Measurements from ENCODE around the gene FBLN5. TPM values are rescaled to one million over a fixed set of nuclear protein-coding genes. Genes with fewer than 3 reads are reported as not detected.
A peak's percentile ranks its signal among the peaks of the same experiment; 100 is the strongest.

The FBLN5 gene, protein sequence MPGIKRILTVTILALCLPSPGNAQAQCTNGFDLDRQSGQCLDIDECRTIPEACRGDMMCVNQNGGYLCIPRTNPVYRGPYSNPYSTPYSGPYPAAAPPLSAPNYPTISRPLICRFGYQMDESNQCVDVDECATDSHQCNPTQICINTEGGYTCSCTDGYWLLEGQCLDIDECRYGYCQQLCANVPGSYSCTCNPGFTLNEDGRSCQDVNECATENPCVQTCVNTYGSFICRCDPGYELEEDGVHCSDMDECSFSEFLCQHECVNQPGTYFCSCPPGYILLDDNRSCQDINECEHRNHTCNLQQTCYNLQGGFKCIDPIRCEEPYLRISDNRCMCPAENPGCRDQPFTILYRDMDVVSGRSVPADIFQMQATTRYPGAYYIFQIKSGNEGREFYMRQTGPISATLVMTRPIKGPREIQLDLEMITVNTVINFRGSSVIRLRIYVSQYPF
- total RNA-seq (2021; fragmentation: NEBNext Ultra II Directional; extraction: Animal tissue kit (Norgen Biotek cat#: 25700)) = 100 to 1,000 TPM; 127 to 242 (median 205) TPM
- long read RNA-seq, transcript FBLN5-202 (11 exons, 2,123 nt) = major isoform, 117 of 146 reads
- long read RNA-seq, partial matches to known transcripts = 14 of 146 reads
- long read RNA-seq, other reads (novel, unspliced or antisense) = 14 of 146 reads

DNA sequence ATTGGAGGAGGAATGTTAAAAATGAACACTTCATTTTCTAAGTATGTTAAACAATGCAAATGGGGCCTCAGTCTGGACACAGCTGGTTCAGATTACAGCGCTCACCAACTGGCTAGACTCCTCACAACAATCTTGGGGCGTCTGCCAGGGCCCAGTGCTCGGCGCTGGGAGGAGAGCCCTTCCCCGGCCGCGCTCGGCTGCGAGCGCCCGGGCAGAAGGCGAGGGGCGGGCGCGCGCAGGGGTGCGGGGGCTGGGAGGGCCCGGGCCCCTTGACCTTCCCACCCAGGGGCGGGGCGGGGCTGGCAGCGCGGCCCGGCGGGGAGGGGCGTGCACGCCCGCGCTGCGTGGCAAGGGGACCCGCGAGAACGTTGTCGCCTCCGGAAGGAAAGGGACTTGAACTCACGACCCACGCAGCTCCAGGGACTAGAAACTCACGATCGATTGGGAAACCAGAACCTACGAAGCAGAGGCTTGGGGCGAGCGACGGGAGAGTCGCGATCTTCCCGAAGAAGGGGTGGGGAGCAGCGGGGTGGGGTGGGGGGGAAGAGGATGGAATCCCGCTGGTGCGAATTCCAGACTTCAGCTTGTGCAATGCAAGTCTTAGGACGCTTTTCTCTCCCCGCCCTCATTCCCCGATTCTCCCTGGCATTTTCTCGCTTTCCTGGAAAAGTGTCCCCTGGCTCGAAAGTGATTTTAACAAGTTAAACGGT is at the start of gene FBLN5:
FBLN5 (minus strand) TSS at position 220 of the 710 bp plus-strand sequence. CDS start 465 bp downstream, outside the sequence.
- Mint-ChIP-seq H3K4me1 (ENCODE audit: low read depth) (peaks cover 49% of the 10 kb centered on the region), H3K36me3 (ENCODE audit: low read depth) (no peaks in the 10 kb centered on the region), H3K4me3 (peak within 1 kb of the TSS; percentile 98), H3K9me3 (no peaks in the 10 kb centered on the region), H3K27ac (peak within 1 kb of the TSS; percentile 82), H3K27me3 (ENCODE audit: insufficient read depth) (no peaks in the 10 kb centered on the region; the same call in 1 of the 2 replicates)
- no peak for TF ChIP-seq CTCF (IDR thresholded peaks at IDR 0.05)
- peak; percentile 79 for DNase-seq

DNA sequence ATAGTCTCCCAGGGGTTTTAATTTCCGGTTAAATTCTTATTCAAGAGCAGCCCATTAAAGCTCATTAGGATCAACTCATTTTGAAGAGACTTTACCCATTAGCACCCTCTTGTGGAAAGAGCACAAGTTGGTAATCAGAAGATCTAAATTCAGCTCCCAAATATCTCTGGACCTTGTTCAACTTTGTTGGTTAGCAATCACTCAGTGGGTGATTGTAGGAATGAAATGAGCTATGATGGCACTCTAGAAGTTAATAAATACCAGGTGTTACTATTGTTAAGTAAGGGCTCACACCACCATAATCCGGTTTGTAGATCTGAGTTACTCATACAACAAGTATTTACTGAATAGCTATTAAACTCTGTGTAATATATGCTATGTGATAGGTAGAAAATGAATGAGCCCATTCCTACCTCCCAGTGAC is 49.5 kb upstream of the FBLN5 start:
- Mint-ChIP-seq H3K27ac (peak overlapping the region; percentile 80), H3K36me3 (ENCODE audit: low read depth) (peaks cover 13% of the 10 kb centered on the region), H3K4me1 (ENCODE audit: low read depth) (peaks cover 37% of the 10 kb centered on the region), H3K9me3 (no peaks in the 10 kb centered on the region), H3K4me3 (peak overlapping the region; percentile 48; the same call in 1 of the 2 replicates), H3K27me3 (ENCODE audit: insufficient read depth) (no peaks in the 10 kb centered on the region)
- peak; percentile 83 for TF ChIP-seq CTCF (IDR thresholded peaks at IDR 0.05)
- peak; percentile 87 for DNase-seq

GRCh38 chr14:91987192-91987591 is 39.7 kb upstream of the FBLN5 start:
- H3K4me3 Mint-ChIP-seq = no peak overlapping the region
- H3K27me3 Mint-ChIP-seq (ENCODE audit: insufficient read depth) = peaks cover 2% of the 10 kb centered on the region; the same call in 1 of the 2 replicates
- no peak for DNase-seq
- H3K27ac Mint-ChIP-seq = no peak overlapping the region
- TF ChIP-seq CTCF (IDR thresholded peaks at IDR 0.05) = no peak
- no peaks in the 10 kb centered on the region for H3K9me3 Mint-ChIP-seq
- H3K36me3 Mint-ChIP-seq (ENCODE audit: low read depth) = peaks cover 35% of the 10 kb centered on the region
- peaks cover 39% of the 10 kb centered on the region for H3K4me1 Mint-ChIP-seq (ENCODE audit: low read depth)

DNA sequence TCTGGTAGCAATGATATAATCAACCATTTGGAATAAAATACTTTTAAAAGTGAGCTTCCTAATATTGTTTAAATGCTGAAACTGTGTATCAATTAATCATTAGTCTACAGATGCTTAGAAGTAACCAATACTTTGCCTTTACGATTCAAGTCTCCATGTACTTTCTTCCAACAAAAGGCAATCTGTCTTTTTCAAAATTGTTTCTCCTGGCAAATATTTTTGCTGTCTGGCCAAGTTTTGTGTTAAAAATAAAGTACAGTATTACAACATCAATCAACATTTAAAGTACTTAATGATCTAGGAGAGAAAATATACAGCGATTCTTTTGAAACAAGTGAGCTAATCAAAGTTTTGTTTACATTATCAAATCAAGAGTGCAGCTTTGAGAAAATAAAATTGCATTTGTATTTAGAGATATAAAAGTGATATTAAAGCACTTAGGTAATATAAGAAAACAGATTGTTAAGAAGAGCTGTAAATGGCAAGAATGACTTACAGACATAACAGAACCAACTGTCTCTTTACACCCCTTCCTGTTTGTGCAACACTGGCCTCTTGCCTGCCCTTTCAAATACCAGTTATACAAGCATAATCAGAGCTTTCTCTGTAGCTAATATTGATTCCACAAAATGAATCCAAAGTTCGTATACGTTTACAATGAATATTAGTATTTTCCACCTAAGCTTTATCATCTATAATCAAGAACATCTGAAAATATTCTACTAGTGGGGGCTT is 38.2 kb upstream of the FBLN5 start:
- peak overlapping the region; percentile 64 for H3K27ac Mint-ChIP-seq
- H3K4me3 Mint-ChIP-seq = peak overlapping the region; percentile 14; the same call in 1 of the 2 replicates
- no peaks in the 10 kb centered on the region for H3K9me3 Mint-ChIP-seq
- peaks cover 40% of the 10 kb centered on the region for H3K4me1 Mint-ChIP-seq (ENCODE audit: low read depth)
- peaks cover 31% of the 10 kb centered on the region for H3K36me3 Mint-ChIP-seq (ENCODE audit: low read depth)
- TF ChIP-seq CTCF (IDR thresholded peaks at IDR 0.05) = no peak
- H3K27me3 Mint-ChIP-seq (ENCODE audit: insufficient read depth) = peaks cover 2% of the 10 kb centered on the region; the same call in 1 of the 2 replicates
- DNase-seq = no peak

GRCh38 chr14:91985008-91985407 is 37.5 kb upstream of the FBLN5 start:
- H3K27me3 Mint-ChIP-seq (ENCODE audit: insufficient read depth) = peaks cover 2% of the 10 kb centered on the region; the same call in 1 of the 2 replicates
- H3K9me3 Mint-ChIP-seq = no peaks in the 10 kb centered on the region
- TF ChIP-seq CTCF (IDR thresholded peaks at IDR 0.05) = no peak
- H3K4me1 Mint-ChIP-seq (ENCODE audit: low read depth) = peaks cover 47% of the 10 kb centered on the region
- DNase-seq = peak; percentile 46
- peak overlapping the region; percentile 64 for H3K27ac Mint-ChIP-seq
- H3K4me3 Mint-ChIP-seq = peak overlapping the region; percentile 10
- peaks cover 31% of the 10 kb centered on the region for H3K36me3 Mint-ChIP-seq (ENCODE audit: low read depth)
